ENCODE results near the gene PRKAG1.

GRCh38 chr12:49051777-49052438, 33.3 kb upstream of the PRKAG1 start:
- TF ChIP-seq, protein P1, sequence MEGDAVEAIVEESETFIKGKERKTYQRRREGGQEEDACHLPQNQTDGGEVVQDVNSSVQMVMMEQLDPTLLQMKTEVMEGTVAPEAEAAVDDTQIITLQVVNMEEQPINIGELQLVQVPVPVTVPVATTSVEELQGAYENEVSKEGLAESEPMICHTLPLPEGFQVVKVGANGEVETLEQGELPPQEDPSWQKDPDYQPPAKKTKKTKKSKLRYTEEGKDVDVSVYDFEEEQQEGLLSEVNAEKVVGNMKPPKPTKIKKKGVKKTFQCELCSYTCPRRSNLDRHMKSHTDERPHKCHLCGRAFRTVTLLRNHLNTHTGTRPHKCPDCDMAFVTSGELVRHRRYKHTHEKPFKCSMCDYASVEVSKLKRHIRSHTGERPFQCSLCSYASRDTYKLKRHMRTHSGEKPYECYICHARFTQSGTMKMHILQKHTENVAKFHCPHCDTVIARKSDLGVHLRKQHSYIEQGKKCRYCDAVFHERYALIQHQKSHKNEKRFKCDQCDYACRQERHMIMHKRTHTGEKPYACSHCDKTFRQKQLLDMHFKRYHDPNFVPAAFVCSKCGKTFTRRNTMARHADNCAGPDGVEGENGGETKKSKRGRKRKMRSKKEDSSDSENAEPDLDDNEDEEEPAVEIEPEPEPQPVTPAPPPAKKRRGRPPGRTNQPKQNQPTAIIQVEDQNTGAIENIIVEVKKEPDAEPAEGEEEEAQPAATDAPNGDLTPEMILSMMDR (IDR thresholded peaks at IDR 0.05; ENCODE audit: insufficient read depth, low read depth, low read length): no peak
- TF ChIP-seq EZH2 (IDR thresholded peaks at IDR 0.05; ENCODE audit: insufficient read depth, low read length): no peak

Measured in astrocyte (in vitro differentiated cells and primary cell).